T-helper 2 cell (primary cell): ENCODE results near the gene ERC2.

ENCODE experiments used
- DNase-seq, 5 experiments: peaks; one replicate each; pipeline versions ENCODE4 v3.0.0 to v3.0.0-alpha.2; 2012 to 2022

ERC2 gene

DNA sequence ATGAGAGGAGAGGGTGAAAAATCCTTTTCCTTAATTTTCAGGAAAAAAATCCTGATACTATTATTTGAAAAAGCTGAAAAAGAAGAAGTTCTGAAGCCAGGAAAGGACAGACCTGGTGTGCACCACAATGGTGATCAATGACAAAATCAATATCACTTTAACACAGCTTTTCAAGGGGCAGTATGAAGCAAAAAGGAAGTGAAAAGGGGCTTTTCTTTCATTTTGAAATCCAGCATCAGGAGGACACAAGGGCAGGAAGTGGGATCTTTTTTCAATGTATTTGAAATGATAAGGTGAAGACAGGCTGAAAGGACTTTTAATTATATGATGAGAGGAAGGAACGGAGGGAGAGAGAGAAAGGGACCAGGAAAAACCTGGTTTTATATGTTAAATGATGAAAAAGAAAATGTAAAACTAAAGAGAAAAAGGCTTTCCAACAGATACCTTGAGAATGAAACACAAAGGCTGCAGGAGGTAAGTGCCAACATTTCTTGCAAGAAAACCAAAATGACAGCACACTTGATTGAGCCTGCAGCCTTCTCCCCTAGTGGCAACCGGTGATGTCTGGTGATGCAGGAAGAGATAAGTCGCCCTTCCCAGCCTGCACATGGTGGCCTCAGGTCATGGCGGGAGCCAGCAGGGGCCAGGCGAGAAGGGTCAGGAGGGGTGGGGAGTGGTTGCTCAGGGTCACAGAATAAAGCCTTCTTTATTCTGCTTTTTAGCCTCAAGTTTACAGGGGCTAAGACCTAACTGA, 744.4 kb downstream of the ERC2 start:
- DNase-seq: no peak

DNA sequence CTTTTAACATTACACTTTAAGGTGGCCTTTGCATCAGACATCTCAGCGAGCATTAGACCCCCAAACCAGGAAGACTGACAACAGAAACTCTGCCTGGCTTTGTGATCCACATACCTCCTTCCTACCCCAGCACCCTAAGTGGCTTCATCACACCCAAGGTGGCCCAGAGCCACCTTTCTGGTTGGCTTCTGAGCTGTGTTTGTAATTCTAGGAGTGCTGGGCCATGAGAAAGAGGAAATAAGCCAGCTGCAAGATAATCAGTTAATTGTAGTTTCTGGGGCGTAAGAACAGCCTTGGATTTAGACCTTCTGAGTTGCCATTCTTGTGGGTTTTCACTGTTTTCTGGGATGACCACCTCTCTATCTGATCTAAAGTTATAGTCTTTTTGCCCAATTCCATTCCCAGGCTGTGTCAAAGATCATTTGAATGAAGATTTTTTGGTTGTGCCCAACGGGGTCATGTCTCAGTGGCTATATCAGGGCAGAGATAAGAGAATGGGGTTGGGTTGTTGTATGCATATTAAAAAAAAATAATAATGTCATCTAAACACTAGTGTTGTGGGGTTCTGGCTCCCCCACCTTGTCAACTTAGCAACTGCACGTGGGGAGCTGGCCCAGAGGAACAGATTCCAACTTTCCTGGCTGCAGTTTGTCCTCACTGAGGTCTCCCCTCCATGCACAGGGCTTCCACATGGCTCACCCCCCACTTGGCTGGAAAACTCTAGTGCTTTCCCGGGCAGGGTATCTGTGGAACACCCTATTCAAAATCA, 746.4 kb downstream of the ERC2 start:
- DNase-seq: no peak

DNA sequence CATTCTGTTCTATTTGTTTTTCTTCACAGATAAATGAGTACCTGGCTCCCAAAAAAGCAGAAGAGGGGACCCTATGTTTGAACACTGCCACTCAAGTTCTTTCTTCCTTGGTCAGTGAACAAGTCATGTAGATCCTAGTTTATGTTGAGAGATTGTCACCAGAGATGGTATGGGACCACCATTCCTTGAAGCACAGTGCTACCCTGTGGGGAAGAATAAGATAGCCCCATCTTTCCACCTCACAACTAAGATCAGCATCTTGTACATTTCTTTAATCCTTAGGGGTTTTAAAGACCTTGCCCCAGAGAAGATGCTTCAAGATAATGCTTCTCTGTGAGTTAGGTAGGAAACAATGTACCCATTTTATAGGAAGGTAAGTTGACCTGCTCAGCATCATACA, 747.7 kb downstream of the ERC2 start:
- DNase-seq: no peak

DNA sequence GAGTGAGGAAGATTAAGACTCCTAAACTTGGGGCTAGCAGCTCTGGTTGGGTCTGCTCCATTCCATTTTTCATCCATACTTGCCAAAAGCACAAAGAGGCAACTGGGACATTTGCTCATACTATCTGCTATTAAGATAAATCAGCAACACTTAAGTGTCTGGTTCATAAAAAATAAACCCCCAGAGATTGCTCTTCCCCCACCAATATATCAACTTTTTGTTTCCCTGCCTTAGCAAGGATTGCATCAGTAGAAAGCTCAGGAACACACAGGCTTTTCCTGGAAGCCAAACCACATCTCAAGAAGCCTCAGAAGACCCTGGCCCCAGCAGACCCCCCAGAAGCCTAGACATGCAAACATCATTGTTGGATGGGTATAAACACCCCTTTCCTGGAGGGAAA, 748.8 kb downstream of the ERC2 start:
- DNase-seq: no peak

DNA sequence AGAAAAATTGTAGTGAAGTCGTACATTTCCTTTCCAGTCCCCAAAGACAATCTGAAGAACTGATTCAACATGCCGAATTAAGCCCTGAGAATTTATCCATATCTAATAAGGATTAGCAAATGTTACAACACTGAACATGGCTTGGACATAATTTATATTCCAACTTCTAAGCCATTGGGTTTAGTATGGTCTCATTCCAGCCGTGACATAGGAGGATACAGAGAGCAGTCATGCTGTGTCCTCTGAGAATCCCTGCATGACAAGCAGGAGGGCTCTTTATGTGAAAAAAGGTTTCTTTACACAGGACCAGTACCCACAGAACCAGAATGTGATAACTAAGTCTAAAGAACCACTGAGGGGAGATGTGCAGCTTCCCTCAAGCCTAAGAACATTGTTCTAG, 749.3 kb downstream of the ERC2 start:
- no peak for DNase-seq

DNA sequence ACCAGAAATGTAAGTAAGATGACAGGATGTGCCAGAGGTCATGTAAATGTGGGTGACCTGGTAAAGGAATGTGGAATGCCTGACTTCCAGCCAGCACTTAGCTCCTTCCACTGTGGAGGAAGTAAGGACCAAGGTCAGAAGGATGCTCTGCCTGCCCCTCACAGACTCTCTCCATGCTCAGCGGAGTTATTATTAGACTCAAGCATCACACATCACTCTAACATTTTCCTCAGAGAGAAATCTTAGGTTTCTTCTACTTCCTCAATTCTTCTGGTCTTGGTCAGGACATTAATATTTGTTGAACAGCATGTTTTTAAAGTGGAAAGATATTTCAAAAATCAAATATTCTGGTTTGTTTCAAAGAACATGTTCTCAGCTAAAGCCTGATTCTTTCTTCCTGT, 749.7 kb downstream of the ERC2 start:
- DNase-seq: no peak

DNA sequence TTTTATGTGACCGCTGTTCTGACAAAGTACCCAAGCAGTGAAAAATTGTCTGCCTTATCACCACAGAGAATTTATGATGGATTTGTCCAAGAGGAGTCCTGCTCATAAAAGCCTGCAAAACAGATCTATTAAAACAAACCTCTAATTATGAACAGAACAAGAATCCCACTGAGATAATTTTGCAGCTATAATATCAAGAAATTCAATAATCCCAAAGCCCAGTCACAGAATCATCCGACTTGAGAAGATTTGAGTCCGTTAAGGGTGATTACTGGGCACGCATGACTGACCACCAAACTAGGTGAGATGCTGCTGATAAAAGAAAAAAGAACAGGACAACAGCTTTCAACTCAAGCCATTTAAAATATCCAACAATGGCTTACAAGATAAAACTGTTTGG, 750.2 kb downstream of the ERC2 start:
- no peak for DNase-seq

DNA sequence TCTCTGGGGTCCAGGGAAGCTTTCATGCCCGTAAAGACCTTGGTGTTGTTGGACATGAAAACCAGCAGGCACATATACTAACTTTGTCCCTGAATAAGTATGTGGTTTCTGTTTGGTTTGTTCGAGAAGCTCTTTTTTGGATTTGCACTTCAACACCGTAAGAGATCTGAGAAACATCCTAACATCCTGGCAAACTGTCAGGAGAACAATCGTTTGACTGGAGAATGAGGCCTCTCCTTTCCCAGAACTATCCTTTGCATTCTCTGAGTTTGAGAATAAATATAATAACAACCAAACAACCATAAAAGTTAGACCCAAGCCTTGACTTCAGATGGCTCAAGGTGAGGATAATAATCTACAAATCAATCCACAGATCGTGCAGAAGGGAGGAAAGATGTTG, 750.8 kb downstream of the ERC2 start:
- no peak for DNase-seq

DNA sequence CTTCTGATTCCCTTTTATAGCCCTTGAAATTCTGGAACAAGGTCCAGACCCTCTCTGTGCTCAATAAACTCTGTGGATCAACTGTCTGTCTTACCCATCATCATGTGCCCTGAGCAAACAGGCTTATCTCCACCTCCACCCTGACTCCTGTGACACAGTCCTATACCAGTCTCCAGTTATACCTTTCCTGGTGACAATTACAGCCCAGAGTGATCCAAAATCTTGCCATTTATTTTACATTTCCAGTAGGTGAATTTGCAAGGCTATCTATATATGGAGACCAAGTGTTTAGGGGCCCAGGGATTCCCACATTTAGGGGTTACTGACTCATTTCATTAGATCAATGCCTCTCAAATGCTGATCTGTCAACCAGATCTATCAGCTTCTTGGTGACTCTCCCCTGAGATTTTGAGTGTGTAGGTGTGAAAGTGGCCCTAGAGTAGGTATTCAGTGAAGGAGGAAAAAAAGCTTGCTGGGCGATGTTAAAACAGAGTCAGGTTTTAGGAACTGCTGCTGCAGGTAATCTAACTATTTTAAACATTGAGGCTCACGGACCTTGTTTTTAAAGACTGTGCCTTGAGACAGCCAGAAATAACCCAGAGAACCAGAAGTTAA, 751.5 kb downstream of the ERC2 start:
- no peak for DNase-seq

DNA sequence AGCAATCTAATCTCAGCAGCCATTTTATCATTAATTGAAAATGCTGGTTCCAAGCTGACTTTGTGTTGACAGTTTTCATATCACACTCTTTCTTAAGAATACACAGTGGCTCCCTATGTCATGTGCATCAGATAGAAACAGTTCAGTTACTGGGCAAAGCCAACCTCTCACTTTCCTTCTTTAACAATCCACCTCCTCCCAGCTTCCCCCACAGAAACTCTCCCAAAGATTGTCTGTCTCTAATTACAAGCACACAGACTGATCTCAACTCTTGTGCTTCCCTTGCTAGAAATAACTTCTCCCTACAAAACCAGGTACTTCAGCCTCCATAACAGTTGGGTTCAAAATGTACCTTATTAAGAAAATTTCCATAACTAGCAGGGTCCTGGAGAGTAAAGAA, 752.2 kb downstream of the ERC2 start:
- no peak for DNase-seq

DNA sequence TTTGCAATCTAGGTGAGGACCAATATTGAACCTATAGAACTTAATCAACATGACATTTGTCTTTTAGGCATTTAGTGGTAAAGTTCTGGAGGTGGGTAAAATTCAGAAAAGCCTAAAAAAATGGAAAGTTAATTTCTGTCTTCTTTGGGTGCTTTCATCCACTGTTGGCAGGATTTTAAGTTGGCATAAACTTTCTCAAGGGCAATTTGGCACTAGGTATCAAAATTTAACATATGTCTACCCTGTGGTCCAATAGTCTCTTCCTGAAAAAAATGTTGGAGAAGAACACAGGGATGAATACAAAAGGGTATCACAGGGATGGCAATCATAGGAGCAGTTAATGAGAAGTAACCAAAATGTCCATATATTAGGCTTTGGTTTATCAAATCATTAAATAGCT, 754.2 kb downstream of the ERC2 start:
- DNase-seq: no peak

DNA sequence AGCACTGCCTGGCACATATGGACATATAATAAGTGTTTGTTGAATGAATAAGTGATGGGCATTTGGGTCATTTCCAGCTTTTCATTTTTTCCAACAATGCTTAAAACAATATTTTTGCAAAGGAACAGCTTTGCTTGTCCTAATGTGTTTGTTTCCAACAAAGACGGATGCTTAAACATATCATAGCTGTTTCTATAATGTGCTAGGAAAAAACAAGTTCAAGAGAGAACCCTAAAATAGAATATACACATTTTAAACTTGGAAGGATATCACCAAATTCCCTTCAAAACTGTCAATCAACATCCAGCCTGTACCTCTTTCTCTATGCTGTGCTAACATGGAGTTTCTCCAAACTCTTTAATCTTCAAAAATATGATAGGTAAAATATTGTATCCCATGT, 756.6 kb downstream of the ERC2 start:
- DNase-seq: no peak

DNA sequence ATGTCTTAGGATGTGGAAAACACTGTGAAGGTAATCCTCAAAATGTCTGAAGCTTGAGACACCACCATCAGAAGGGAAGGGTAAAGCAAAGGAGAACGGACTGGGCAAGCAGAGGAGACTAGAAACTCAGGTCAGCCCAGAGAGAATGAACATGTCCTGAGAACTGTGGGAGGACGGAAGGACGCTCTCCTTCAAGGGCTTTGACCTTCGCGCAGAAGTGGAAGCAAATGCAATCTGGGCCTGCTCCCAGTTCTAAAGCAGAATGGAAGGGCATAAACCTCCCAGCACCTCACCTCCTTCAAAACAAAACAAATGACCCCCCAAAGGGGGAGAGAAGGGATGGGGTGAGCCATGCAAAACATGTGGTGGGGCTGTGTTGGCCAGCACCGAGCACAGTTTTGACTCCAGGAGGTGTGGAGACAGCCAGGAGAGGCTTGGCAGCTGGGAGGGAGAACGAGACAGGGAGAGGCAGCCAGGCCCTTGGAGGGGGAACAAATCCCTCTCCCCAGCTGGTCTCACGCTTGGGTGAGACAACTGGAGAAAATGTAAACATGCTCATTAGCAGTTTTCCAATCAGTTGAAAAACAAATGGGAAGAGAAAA, 758.8 kb downstream of the ERC2 start:
- DNase-seq: no peak

DNA sequence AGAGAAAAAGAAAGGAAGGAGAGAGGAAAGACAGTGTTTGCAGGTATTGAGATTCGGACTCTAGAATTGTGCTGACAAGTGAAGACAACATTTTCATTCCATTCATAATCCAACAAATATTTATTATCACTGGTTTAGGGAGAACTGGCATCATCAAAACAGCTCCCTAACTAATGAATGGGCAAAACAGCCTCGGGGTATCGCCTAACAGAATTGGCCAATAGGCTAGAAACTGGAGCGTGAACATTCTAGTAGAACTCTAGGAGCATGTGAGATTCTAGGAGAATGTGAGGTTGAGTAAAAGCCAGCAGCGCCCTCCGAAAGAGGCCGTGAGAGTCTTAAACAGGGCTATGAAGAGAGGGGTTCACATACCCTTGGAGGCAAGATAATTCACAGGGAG, 759.3 kb downstream of the ERC2 start:
- no peak for DNase-seq

DNA sequence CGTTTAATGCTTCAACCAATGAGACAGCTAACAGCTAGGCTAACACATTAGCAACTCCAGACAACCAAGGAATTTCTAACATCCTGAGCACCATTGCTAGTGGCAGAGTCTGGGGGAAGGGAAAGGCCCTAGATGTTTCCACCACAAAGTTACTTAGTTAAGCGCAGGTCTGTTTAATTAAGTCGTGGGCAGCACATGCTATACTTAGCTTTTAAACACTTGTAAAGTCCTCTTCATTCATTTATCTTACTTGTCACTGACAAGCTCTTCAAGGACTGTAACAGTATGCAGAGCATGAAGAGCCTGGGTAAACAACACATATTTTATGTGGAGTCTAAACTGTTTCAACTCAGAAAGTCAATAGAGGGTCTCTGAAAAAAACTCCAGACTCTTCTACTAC, 760.0 kb downstream of the ERC2 start:
- no peak for DNase-seq

DNA sequence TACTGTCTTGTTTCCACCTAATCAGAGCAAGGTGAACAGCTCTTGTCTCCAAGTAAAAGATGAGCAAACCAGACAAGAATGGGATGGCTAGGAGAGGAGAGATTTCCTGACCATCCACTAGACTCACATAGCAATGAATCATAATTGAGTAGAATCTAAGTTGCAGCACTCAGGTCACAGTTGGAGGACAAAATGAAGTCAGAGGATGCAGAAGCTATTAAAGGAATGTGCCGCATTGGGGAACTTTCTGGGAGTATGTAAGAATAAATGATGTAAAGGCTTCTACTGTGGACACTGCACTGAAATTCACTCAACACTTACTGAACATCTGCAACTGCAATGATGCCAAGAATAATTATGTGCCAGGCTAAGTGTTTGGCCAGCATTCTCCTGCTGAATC, 763.7 kb downstream of the ERC2 start:
- no peak for DNase-seq

DNA sequence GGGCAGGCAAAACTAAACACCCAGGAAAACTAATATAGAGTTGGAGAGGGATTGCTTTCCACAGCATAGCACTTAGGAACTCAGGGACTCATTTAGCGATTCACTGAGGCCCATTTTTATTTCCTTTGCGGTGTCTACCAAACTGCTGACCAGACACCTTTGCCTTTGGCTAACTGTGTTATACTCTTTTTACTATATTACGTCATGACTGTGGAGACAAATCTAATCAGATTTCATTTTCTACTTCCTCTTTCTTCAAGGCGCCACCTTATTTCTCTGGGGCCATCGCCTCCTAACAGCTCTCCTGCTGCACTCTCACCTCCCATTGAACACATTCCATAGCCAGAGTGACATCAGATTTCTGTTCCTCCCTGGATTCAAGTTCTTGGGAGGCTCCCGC, 765.4 kb downstream of the ERC2 start:
- no peak for DNase-seq

DNA sequence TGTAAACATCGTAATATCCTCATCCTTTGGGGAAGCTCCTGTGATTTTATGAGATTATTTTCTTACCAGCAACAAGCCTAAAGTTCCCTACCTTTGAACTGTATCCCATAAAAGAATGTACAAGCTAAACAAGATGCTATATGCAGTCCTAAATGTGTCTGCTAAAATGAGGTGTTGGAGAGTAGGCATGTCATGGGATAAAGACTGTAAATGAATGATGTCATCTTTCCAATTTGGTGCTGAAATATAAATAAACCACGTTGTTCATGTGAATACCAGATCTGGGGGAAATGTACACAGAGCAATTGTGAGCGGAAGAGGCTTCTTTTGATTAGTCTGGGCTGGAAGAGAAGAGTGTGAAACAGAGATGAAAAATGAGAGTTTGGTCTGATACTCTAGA, 766.3 kb downstream of the ERC2 start:
- no peak for DNase-seq

DNA sequence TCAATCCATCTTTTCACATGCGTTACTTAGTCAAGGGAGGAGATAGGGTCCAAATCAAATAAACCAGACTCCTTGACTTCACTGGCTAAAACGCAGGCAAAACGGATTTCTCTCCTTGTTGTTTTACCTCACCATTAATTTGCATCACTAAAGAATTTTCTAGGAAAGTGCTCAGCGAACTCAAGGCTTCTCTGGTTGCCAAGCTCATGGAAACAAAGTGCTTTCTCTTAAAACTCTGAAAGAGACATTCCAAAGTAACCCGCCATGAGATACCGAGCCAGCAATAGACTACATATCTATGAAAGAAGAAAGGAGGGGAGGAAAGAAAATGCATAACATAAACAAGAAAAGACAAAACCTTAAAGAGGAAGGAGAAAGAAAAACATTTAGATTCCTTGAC, 769.4 kb downstream of the ERC2 start:
- no peak for DNase-seq

DNA sequence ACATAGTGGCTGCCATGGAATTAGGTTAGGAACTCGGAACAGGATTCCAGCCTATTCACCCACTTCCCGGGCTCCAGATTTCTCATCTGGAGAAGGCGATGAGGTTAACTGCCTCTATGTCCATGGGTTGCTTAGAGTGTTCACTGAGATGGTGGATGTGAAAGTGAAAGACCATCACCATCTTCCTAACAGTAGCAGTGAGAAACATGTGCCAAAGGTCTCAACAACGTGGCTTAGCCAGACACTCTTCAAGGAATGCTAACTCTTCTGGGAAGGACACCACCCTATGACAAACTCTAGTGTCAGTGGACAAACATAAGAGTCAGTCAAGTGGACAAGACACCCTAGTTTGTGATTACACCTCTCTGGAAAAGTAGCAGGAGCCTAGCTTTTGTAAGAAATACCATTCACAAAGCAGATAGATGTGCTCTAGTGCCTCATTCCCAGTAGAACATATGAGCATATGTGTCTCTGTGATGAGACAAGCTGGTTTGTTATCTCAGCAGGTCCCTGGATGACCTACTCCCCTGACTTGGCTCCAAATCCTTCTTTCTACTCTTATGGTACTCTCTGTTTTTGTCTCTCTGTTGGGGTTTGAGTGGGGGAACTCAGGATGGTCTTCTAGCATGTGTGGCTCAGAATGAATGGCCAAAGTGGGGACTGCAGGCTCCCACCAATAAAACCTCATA, 770.9 kb downstream of the ERC2 start:
- no peak for DNase-seq

DNA sequence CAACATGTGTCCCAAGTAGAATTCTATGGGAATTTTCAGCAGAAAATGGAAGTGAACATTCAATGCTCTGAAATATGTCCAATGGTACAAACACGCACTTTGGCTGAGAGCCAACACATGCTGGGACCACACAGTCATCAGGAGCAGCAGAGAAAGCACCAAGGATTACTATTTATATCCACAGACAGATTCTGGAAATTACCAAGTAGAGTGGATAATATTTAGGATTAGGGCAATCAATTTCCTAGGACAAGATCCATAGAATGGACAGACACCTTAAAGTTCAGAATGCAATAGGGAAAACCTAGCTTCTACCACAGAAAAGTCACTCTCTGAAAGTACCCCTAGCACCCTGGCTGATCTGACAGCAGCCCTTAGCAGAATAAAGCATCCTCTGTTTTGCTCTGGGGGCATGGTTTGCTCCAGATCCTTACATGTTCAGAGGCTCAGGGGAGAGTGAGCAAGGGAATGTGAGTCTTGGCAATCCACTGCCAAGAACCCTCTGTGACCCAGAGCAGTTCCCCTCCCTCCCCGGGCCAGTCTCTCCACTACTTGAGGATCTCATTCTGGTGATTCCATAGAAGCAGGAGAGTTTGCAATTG, 775.2 kb downstream of the ERC2 start:
- DNase-seq: no peak

DNA sequence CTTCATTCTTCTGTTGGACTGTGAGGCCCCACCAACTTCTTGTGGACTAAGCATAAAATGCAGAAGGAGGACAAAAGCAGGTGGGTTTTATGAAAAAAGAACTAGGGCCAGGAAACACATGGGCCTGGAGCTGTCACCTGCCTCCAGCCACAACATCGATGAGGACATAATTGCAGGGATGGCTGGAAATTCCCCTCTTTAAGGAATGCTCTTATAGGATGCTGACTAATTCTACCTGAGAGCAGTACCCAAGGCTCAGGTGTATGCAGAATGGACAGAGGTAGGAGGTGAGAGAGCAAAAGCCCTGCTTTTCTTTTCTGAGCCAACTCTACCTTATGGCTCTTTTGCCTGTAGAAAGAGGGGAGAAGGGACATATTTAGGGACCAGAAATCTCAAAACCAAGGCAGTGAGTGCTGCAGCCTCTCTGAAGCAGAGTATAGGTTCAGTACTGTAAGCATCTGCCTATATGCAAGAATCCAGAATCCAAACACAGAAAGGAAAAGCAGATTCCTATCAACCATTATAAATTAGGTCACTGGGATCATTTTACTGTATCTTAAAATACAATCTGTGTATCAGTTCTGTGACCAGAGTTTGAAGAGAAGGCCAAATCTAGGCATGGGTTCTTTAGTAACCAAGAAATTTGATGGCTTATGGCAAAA, 775.8 kb downstream of the ERC2 start:
- no peak for DNase-seq
